ENCODE measurements around the gene SLC4A8.
A peak's percentile ranks its signal among the peaks of the same experiment; 100 is the strongest.

SLC4A8 gene

GRCh38 chr12:51528852-51529650, 104.4 kb downstream of the SLC4A8 start:
- DNase-seq = no peak

- DNase-seq = no peak
Measured at GRCh38 chr12:51529651-51529970, 105.0 kb downstream of the SLC4A8 start.

- no peak for DNase-seq
Measured at GRCh38 chr12:51530208-51530607, 105.6 kb downstream of the SLC4A8 start.

GRCh38 chr12:51531284-51531977, 106.8 kb downstream of the SLC4A8 start:
- no peak for DNase-seq

GRCh38 chr12:51531978-51532497, 107.4 kb downstream of the SLC4A8 start:
- peak; percentile 87 for DNase-seq

GRCh38 chr12:51533799-51534198, 109.2 kb downstream of the SLC4A8 start:
- no peak for DNase-seq

- no peak for DNase-seq
Measured at GRCh38 chr12:51534216-51535074, 109.8 kb downstream of the SLC4A8 start.

- DNase-seq = no peak
Measured at GRCh38 chr12:51536159-51536558, 111.5 kb downstream of the SLC4A8 start.

- DNase-seq = no peak
Measured at GRCh38 chr12:51538149-51538548, 113.5 kb downstream of the SLC4A8 start.

GRCh38 chr12:51538599-51538998, 114.0 kb downstream of the SLC4A8 start:
- no peak for DNase-seq

GRCh38 chr12:51540996-51541395, 116.4 kb downstream of the SLC4A8 start:
- no peak for DNase-seq

GRCh38 chr12:51546097-51546496, 121.5 kb downstream of the SLC4A8 start:
- no peak for DNase-seq

- DNase-seq = no peak
Measured at GRCh38 chr12:51547606-51548005, 123.0 kb downstream of the SLC4A8 start.

- DNase-seq = no peak
Measured at GRCh38 chr12:51548241-51548640, 123.6 kb downstream of the SLC4A8 start.

GRCh38 chr12:51549637-51550036, 125.0 kb downstream of the SLC4A8 start:
- DNase-seq = no peak
